ENCODE data around the gene PLPP1.
A peak's percentile ranks its signal among the peaks of the same experiment; 100 is the strongest.

Gene PLPP1

DNA sequence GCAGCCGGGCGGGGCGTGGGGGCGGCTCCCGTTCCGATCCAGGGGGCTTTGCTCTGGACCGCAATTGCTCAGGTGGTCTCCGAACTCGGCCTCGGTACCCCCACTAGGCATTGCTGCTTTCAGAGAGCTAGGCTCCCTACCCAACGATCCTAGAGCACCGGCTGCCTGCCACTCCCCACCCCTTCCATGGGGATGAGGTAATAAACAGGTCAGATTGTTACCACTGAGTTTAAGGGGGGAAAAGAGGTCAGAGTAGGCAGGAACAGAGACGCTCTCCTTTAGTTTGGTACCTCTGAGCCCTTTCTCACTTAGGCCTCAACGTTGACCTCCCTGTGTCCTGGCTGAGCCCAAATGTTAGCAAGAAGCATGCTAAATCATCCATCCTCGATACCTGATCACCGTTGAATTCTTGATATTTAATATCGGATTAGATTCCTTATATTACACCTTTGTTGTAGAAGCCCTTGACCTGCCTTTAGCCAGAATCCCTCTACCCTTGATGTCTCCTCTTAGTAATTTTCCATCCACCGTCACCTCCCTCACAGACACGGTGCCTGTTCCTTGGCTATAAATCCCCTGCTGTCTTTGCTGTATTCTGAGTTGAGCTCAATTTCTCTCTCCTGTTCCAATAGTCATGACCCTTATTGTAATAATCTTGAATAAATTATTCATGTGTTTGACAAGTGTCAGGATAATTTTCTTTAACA, 588 bp upstream of the PLPP1 start:
- H3K27ac ChIP-seq, result peak overlapping the region; percentile 98
- TF ChIP-seq, protein P1, sequence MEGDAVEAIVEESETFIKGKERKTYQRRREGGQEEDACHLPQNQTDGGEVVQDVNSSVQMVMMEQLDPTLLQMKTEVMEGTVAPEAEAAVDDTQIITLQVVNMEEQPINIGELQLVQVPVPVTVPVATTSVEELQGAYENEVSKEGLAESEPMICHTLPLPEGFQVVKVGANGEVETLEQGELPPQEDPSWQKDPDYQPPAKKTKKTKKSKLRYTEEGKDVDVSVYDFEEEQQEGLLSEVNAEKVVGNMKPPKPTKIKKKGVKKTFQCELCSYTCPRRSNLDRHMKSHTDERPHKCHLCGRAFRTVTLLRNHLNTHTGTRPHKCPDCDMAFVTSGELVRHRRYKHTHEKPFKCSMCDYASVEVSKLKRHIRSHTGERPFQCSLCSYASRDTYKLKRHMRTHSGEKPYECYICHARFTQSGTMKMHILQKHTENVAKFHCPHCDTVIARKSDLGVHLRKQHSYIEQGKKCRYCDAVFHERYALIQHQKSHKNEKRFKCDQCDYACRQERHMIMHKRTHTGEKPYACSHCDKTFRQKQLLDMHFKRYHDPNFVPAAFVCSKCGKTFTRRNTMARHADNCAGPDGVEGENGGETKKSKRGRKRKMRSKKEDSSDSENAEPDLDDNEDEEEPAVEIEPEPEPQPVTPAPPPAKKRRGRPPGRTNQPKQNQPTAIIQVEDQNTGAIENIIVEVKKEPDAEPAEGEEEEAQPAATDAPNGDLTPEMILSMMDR (conservative IDR thresholded peaks at IDR 0.05), result no peak
- TF ChIP-seq ZFX (IDR thresholded peaks at IDR 0.05), result no peak

DNA sequence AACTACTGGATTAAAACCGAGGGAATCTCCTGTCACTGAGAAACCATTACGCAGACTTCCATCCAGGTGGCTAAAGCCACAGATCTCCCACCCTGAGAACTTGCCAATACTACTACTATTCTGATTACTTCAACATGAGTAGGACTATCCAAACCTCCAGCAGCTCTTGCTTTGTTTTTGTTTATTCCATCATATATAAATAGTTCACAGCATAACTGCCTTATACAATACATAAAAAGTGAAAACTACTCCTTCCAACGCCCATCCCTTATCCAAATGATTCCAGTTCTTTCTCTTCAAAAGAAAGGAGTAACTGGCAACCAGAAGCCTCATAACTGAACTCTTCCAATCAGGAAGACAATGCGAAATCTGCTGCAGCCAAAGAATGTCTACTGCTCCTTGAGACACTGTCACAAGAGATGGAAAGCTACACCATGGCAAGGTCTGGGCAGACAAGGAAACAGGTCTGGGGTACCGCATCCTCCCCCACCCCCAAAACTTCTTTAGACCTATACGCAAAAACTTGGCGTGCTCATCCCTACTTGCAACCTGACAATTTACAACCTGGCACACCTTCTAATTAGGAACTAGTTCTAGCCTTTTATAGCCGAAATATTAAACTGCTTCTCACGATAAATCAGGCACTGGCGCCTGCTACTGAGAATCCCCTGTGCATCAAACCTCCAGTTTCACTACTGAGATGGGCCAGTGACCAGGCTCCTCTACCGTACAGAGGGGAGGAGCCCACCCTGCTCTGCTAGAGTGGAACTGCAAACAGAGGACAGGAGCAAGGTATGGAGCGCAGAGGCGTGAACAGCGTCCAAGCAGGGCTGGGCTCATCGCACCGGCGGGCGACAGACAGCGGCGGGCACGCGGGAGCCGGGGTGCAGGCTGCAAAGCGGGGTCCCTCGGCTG, 986 bp downstream of the PLPP1 start:
- peak overlapping the region; percentile 98 for H3K27ac ChIP-seq
- TF ChIP-seq ZFX (IDR thresholded peaks at IDR 0.05), result no peak
- TF ChIP-seq, protein P1 (conservative IDR thresholded peaks at IDR 0.05), result no peak

DNA sequence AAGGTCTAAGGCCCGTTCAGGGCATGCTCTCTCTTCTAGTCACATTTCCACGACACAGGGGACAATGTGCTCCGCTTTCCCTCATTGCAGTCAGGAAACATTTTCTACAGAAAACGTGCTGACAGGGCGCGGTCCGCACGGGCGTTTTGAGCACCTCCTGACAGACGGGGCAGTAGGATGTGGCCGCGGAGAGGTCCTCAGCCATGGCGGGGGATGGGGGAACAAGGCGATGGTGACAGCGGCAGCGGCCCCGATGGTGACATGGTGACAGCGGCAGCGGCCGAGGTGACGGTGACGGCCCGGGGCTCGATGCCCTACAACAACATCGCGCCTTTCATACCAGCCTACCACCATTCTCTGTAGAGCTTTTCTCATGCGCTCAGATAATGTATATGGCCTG, 4.1 kb downstream of the PLPP1 start:
- TF ChIP-seq, protein P1 (conservative IDR thresholded peaks at IDR 0.05), result no peak
- TF ChIP-seq ZFX (IDR thresholded peaks at IDR 0.05), result no peak

DNA sequence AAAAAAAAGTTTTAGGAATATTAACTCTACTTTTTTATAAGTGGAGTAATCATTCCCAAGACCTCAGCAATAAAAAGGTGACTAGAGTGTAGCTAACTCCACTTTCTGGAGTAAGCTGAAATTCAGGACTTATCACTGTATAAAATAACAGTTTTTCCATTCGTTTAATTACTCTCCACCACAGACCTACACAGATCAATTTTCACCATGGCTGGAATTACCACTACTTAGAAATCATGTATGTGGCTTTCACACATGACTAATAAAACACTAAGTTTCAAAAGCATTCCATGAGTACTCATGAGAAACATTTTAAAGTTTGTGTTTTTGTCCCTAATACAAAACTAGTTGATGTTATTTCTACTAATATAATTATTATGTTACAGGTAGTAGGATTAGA, 9.9 kb downstream of the PLPP1 start:
- H3K27ac ChIP-seq, result peak overlapping the region; percentile 66
- TF ChIP-seq, protein P1 (conservative IDR thresholded peaks at IDR 0.05), result no peak
- TF ChIP-seq ZFX (IDR thresholded peaks at IDR 0.05), result no peak

More for the DNA sequence above, 4.1 kb downstream of the PLPP1 start:
- peak overlapping the region; percentile 85 for H3K27ac ChIP-seq

DNA sequence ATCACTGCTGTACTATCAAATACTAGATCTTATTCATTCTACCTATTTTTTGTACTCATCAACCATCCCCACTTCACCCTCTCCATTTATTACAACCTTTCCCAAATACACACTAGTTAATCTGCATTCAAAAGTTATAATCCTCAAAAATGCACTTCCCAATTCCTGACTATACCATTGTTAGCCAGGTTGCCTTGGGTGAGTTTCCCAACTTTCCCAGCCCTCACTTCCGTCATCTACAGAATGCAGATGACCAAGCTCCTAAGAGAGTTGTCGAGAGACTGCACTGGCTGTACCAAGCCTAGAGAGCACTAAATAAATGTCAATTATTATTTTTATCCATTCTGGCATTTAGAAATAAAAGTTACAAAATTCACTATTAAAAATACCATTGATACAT, 11.5 kb downstream of the PLPP1 start:
- H3K27ac ChIP-seq, result no peak overlapping the region; the same call in 1 of the 2 replicates
- no peak for TF ChIP-seq ZFX (IDR thresholded peaks at IDR 0.05)
- TF ChIP-seq, protein P1 (conservative IDR thresholded peaks at IDR 0.05), result no peak

DNA sequence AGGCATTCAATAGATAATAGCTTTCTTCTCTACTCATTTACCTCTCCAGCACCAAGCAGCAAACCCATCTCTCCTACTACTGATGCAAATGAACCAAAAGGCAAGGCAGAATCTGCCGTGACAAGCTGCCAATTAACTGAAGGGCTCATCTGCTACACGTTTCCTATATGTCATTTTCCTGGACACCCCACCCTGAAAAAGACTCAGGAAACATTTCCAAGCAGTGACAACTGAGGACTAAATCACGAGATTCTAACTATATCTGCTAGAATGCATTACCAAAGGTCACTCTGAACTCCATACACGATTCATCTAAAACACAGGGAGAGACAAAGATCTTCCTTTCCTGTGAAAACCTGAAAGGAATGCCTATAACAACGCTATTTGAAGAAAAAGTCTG, 12.9 kb downstream of the PLPP1 start:
- H3K27ac ChIP-seq, result 0 out of 2 replicates have a peak overlapping the region, but pooled peaks have one; percentile 28
- TF ChIP-seq, protein P1 (conservative IDR thresholded peaks at IDR 0.05), result no peak
- no peak for TF ChIP-seq ZFX (IDR thresholded peaks at IDR 0.05)

Data from C4-2B (cell line).